ENCODE data around the gene PTRH1. TPM values are rescaled to one million over a fixed set of nuclear protein-coding genes. Genes with fewer than 3 reads are reported as not detected.
"Not testable (repeated sequence)": the region's sequence is repeated elsewhere in the genome, so short reads cannot be mapped to it uniquely, and the experiment has no call there.

Gene PTRH1
- total RNA-seq: 9.2 and 9.3 TPM in 2 replicates

- intact Hi-C loops (cut with micrococcal nuclease): loop anchor here (1.0 to 10.0 kb wide), 3 partner anchors 16 to 101 kb away; partner anchors contain the start of genes STXBP1 and TOR2A
These were observed at the start of gene PTRH1, which contains the start of gene TTC16 for GRCh38 chr9:127715470-127716337. TSS of gene PTRH1 (minus strand) at chr9:127715663. CDS start at chr9:127715639, 24 bp downstream. TSS of gene TTC16 (plus strand) at chr9:127716079. CDS start at chr9:127716146, 67 bp downstream.

GRCh38 chr9:127763918-127764384 lies 48.5 kb upstream of the PTRH1 start:
- intact Hi-C loops (cut with micrococcal nuclease): no loop called here

- intact Hi-C loops (cut with micrococcal nuclease): no loop called here
These were observed 46.7 kb upstream of the PTRH1 start for GRCh38 chr9:127762111-127762676.

- intact Hi-C loops (cut with micrococcal nuclease): no loop called here
These were observed 46.1 kb upstream of the PTRH1 start for GRCh38 chr9:127761491-127761956.

GRCh38 chr9:127761061-127761460 lies 45.6 kb upstream of the PTRH1 start:
- intact Hi-C loops (cut with micrococcal nuclease): no loop called here

- intact Hi-C loops (cut with micrococcal nuclease): no loop called here
These were observed 43.4 kb upstream of the PTRH1 start for GRCh38 chr9:127758843-127759242.

GRCh38 chr9:127756776-127757175 lies 41.3 kb upstream of the PTRH1 start:
- intact Hi-C loops (cut with micrococcal nuclease): not testable (repeated sequence)

GRCh38 chr9:127756233-127756632 lies 40.8 kb upstream of the PTRH1 start:
- intact Hi-C loops (cut with micrococcal nuclease): no loop called here

GRCh38 chr9:127755061-127756060 lies 39.9 kb upstream of the PTRH1 start:
- intact Hi-C loops (cut with micrococcal nuclease): no loop called here

- intact Hi-C loops (cut with micrococcal nuclease): no loop called here
These were observed 38.9 kb upstream of the PTRH1 start for GRCh38 chr9:127754099-127755060.

- intact Hi-C loops (cut with micrococcal nuclease): no loop called here
These were observed 38.2 kb upstream of the PTRH1 start for GRCh38 chr9:127753622-127754021.

- intact Hi-C loops (cut with micrococcal nuclease): no loop called here
These were observed 37.7 kb upstream of the PTRH1 start for GRCh38 chr9:127753148-127753547.

GRCh38 chr9:127751269-127752054 lies 36.0 kb upstream of the PTRH1 start:
- intact Hi-C loops (cut with micrococcal nuclease): no loop called here

GRCh38 chr9:127749090-127749787 lies 33.8 kb upstream of the PTRH1 start:
- intact Hi-C loops (cut with micrococcal nuclease): no loop called here

GRCh38 chr9:127746959-127747569 lies 31.6 kb upstream of the PTRH1 start:
- intact Hi-C loops (cut with micrococcal nuclease): no loop called here

- intact Hi-C loops (cut with micrococcal nuclease): no loop called here
These were observed 29.1 kb upstream of the PTRH1 start for GRCh38 chr9:127744398-127745110.

GRCh38 chr9:127742435-127743088 lies 27.1 kb upstream of the PTRH1 start:
- intact Hi-C loops (cut with micrococcal nuclease): no loop called here

Measured in T-helper 2 cell treated with Interferon-gamma antibody and Interleukin-4, amounts not matched to agents 100 ng/mL and 5 ng/mL, for 36 hours (primary cell).